Astrocyte (in vitro differentiated cells and primary cell): Measurements from ENCODE around the gene PPP1R37.

Experiments used
- CTCF ChIP-seq: IDR thresholded peaks from 2 replicates; pipeline ENCODE4 v1.5.1; 2011; ENCODE audit warnings: low read depth, mild to moderate bottlenecking, inconsistent platforms, low read length, moderate library complexity; ENCODE audit not compliant: insufficient read depth
- EZH2 ChIP-seq: IDR thresholded peaks from 2 replicates; pipeline ENCODE4 v1.6.1; 2012; ENCODE audit warnings: mild to moderate bottlenecking, low read length, inconsistent platforms; ENCODE audit not compliant: insufficient read depth

- TF ChIP-seq EZH2: no peak
- no peak for TF ChIP-seq CTCF
Observed at GRCh38 chr19:45130236-45130635, 37.3 kb downstream of the PPP1R37 start.
